Trophoblast cell (in vitro differentiated cells and primary cell): ENCODE results near the gene HOXB6.

Source experiments
- DNase-seq, 2 donors: peaks; one replicate each; pipeline ENCODE4 v3.0.0-alpha.2; 2016
- H2AFZ ChIP-seq: 2 replicates; pipeline ENCODE4 v1.6.1; 2013; ENCODE audit warnings: low read length, moderate library complexity, mild to moderate bottlenecking; ENCODE audit not compliant: insufficient read depth, poor library complexity
- H2AK5ac ChIP-seq: 2 replicates; pipeline ENCODE4 v1.6.1; 2013; ENCODE audit warnings: mild to moderate bottlenecking, low read length
- H2BK120ac ChIP-seq: 2 replicates; pipeline ENCODE4 v1.6.1; 2013; ENCODE audit warnings: low read length, mild to moderate bottlenecking, moderate library complexity; ENCODE audit not compliant: insufficient read depth, poor library complexity
- H2BK12ac ChIP-seq: 2 replicates; pipeline ENCODE4 v1.6.1; 2013; ENCODE audit warnings: mild to moderate bottlenecking, low read length, moderate library complexity
- H2BK5ac ChIP-seq: 2 replicates; pipeline ENCODE4 v1.6.1; 2013; ENCODE audit warnings: low read length, low read depth, moderate library complexity, mild to moderate bottlenecking; ENCODE audit not compliant: poor library complexity
- H3K14ac ChIP-seq: 2 replicates; pipeline ENCODE4 v1.6.1; 2013; ENCODE audit warnings: mild to moderate bottlenecking, low read length
- H3K18ac ChIP-seq: 2 replicates; pipeline ENCODE4 v1.6.1; 2013; ENCODE audit warnings: mild to moderate bottlenecking, low read length
- H3K23ac ChIP-seq: 2 replicates; pipeline ENCODE4 v1.6.1; 2013; ENCODE audit warnings: low read length
- H3K27ac ChIP-seq: 2 replicates; pipeline ENCODE4 v1.5.1; 2013; ENCODE audit warnings: low read depth, mild to moderate bottlenecking, inconsistent platforms, low read length, moderate library complexity
- H3K27me3 ChIP-seq: 2 replicates; pipeline ENCODE4 v1.6.1; 2013; ENCODE audit warnings: inconsistent platforms, mild to moderate bottlenecking, low read length, moderate library complexity; ENCODE audit not compliant: insufficient read depth
- H3K36me3 ChIP-seq, 2 experiments: 1 replicate in 1 of 2; 2 replicates in 1 of 2; pipeline ENCODE4 v1.6.1; 2013; ENCODE audit warnings: low read length in 2 of 2, mild to moderate bottlenecking in 2 of 2, moderate library complexity in 1 of 2; ENCODE audit not compliant: insufficient read depth in 2 of 2, control insufficient read depth in 1 of 2
- H3K4ac ChIP-seq: 2 replicates; pipeline ENCODE4 v1.6.1; 2013; ENCODE audit warnings: low read depth, mild to moderate bottlenecking, low read length, moderate library complexity
- H3K4me1 ChIP-seq, 2 experiments: 1 replicate in 1 of 2; 2 replicates in 1 of 2; pipeline ENCODE4 v1.6.1; 2013; ENCODE audit warnings: low read length in 2 of 2, mild to moderate bottlenecking in 2 of 2, moderate library complexity in 1 of 2; ENCODE audit not compliant: insufficient read depth in 2 of 2, control insufficient read depth in 1 of 2
- H3K4me2 ChIP-seq: 2 replicates; pipeline ENCODE4 v1.6.1; 2013; ENCODE audit warnings: inconsistent platforms, mild to moderate bottlenecking, low read length, moderate library complexity
- H3K4me3 ChIP-seq: 2 replicates; pipeline ENCODE4 v1.5.1; 2013; ENCODE audit warnings: mild to moderate bottlenecking, low read depth, low read length, inconsistent platforms
- H3K79me1 ChIP-seq: one replicate; pipeline ENCODE4 v1.6.1; 2013; ENCODE audit warnings: low read length
- H3K79me2 ChIP-seq: 2 replicates; pipeline ENCODE4 v1.6.1; 2013; ENCODE audit warnings: low read length, mild to moderate bottlenecking; ENCODE audit not compliant: control insufficient read depth, insufficient read depth, poor library complexity
- H3K9ac ChIP-seq: 2 replicates; pipeline ENCODE4 v1.6.1; 2013; ENCODE audit warnings: mild to moderate bottlenecking, low read length
- H3K9me3 ChIP-seq: 2 replicates; pipeline ENCODE4 v1.6.1; 2013; ENCODE audit warnings: low read depth, mild to moderate bottlenecking, control low read depth, inconsistent platforms, low read length; ENCODE audit not compliant: insufficient read depth
- H4K12ac ChIP-seq: 2 replicates; pipeline ENCODE4 v1.6.1; 2013; ENCODE audit warnings: low read depth, mild to moderate bottlenecking, low read length, moderate library complexity
- H4K8ac ChIP-seq: 2 replicates; pipeline ENCODE4 v1.6.1; 2013; ENCODE audit warnings: low read depth, mild to moderate bottlenecking, low read length, moderate library complexity
- H4K91ac ChIP-seq: one replicate; pipeline ENCODE4 v1.6.1; 2013; ENCODE audit warnings: low read depth, mild to moderate bottlenecking, low read length, moderate library complexity
- WGBS: extraction: QIAGEN DNeasy Blood & Tissue Kit; methylation state at CpG from one replicate; pipeline ENCODE4 v1.1.7; 2013; ENCODE audit warnings: missing lambda C conversion rate; ENCODE audit not compliant: insufficient read length, insufficient coverage; ENCODE audit errors: extremely low coverage; 5-methylcytosine and 5-hydroxymethylcytosine counted together

HOXB6 gene

GRCh38 chr17:48597528-48597777, 7.3 kb downstream of the HOXB6 start:
- Histone ChIP-seq H3K9ac (peak overlapping the region; percentile 62), H3K14ac (peak overlapping the region; percentile 19), H3K79me2 (peaks cover 11% of the 10 kb centered on the region), H3K4me1 (peaks cover 34 to 53% of the 10 kb centered on the region in 2 experiments), H2AFZ (peak overlapping the region; percentile 49), H2BK12ac (no peak overlapping the region), H3K4me2 (peak overlapping the region; percentile 84), H3K9me3 (no peaks in the 10 kb centered on the region), H3K27ac (peak overlapping the region; percentile 35), H2BK5ac (peak overlapping the region; percentile 28), H3K4ac (peak overlapping the region; percentile 31), H3K79me1 (peaks cover 32% of the 10 kb centered on the region), H4K12ac (peak overlapping the region; percentile 3), H4K91ac (peak overlapping the region; percentile 84), H2BK120ac (peak overlapping the region; percentile 29), H3K36me3 (peaks cover 3 to 10% of the 10 kb centered on the region in 2 experiments), H3K27me3 (peaks cover 10% of the 10 kb centered on the region), H3K4me3 (peak overlapping the region; percentile 70), H4K8ac (peak overlapping the region; percentile 75), H3K18ac (peak overlapping the region; percentile 50), H3K23ac (no peak overlapping the region), H2AK5ac (no peak overlapping the region)
- no CpG with 5 or more reads among the region's 16 CpGs for WGBS
- no peak for DNase-seq

DNA sequence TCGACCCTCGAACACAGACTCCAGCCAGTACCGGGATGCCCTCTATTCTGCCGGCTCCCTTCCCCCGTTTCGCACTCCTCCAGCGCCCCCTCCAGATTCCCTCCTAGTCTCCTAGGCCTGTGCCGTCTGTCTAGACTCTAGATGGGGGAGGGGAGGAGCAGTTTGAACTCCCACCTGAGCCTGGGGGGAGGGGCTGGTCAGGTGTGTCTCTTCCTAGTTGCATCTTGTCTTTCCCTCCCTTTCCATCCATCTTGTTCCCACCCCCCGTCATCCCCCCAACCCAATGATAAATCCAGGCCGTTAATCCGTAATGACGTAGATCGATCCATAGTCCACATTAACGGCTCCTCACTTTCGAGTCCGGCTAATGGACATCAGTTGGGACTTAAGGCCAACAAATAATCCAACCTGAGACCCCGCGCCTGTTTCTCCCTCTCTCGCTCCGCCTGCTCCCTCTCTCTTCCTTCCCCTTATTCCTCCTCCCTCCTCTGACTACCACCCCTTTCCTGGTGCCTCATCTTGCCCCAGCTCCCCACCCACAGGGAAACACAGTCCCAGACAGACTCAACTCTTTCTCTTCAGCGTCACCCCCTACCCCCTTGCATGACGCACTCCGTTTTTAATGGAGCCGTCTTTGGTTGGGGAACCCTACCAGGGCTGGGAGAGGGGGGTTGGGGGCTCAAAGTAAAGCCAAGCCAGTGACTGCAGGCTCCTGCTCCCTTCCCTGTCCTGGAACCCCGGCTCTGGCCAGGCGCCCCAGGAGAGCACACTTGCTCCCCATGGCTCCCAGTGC, 7.9 kb downstream of the HOXB6 start:
- Histone ChIP-seq H3K18ac (peak overlapping the region; percentile 50), H3K27me3 (peaks cover 9% of the 10 kb centered on the region), H3K4ac (peak overlapping the region; percentile 31), H2BK12ac (peak overlapping the region; percentile 9), H4K12ac (peak overlapping the region; percentile 3), H3K4me2 (peak overlapping the region; percentile 84), H3K79me1 (peaks cover 32% of the 10 kb centered on the region), H2AFZ (peak overlapping the region; percentile 49), H2BK120ac (peak overlapping the region; percentile 2), H2BK5ac (peak overlapping the region; percentile 28), H3K27ac (peak overlapping the region; percentile 35), H3K14ac (peak overlapping the region; percentile 19), H3K4me3 (peak overlapping the region; percentile 70), H2AK5ac (no peak overlapping the region), H4K8ac (peak overlapping the region; percentile 75), H3K79me2 (peaks cover 11% of the 10 kb centered on the region), H3K4me1 (peaks cover 34 to 53% of the 10 kb centered on the region in 2 experiments), H3K36me3 (peaks cover 3 to 10% of the 10 kb centered on the region in 2 experiments), H3K23ac (no peak overlapping the region), H3K9ac (peak overlapping the region; percentile 18), H3K9me3 (no peaks in the 10 kb centered on the region), H4K91ac (peak overlapping the region; percentile 84)
- no peak for DNase-seq
- no CpG with 5 or more reads among the region's 26 CpGs for WGBS

GRCh38 chr17:48596000-48596734, 8.6 kb downstream of the HOXB6 start:
- WGBS = no CpG with 5 or more reads among the region's 54 CpGs
- H3K27ac ChIP-seq = no peak overlapping the region

GRCh38 chr17:48595278-48595999, 9.3 kb downstream of the HOXB6 start:
- Histone ChIP-seq H3K27ac (no peak overlapping the region), H3K4me2 (peak overlapping the region; percentile 84), H3K4me3 (no peak overlapping the region), H4K8ac (no peak overlapping the region), H3K14ac (no peak overlapping the region), H4K12ac (no peak overlapping the region), H2BK5ac (no peak overlapping the region), H2BK12ac (no peak overlapping the region), H2BK120ac (no peak overlapping the region), H3K23ac (no peak overlapping the region), H2AFZ (no peak overlapping the region), H4K91ac (peak overlapping the region; percentile 52), H3K9me3 (no peaks in the 10 kb centered on the region), H3K36me3 (peaks cover 3 to 10% of the 10 kb centered on the region in 2 experiments), H3K79me1 (peaks cover 29% of the 10 kb centered on the region), H3K4me1 (peaks cover 24 to 40% of the 10 kb centered on the region in 2 experiments), H3K9ac (no peak overlapping the region), H3K18ac (no peak overlapping the region), H3K79me2 (peaks cover 11% of the 10 kb centered on the region), H2AK5ac (peak overlapping the region; percentile 36), H3K4ac (no peak overlapping the region), H3K27me3 (peaks cover 3% of the 10 kb centered on the region)
- DNase-seq = no peak
- WGBS = no CpG with 5 or more reads among the region's 25 CpGs

More at GRCh38 chr17:48596000-48596734, 8.6 kb downstream of the HOXB6 start:
- no peaks in the 10 kb centered on the region for H3K9me3 ChIP-seq
- H2BK120ac ChIP-seq = peak overlapping the region; percentile 54
- H2AK5ac ChIP-seq = peak overlapping the region; percentile 36
- peak overlapping the region; percentile 9 for H4K12ac ChIP-seq
- peak overlapping the region; percentile 6 for H2BK12ac ChIP-seq
- H3K27me3 ChIP-seq = peaks cover 3% of the 10 kb centered on the region
- H4K8ac ChIP-seq = peak overlapping the region; percentile 31
- H3K36me3 ChIP-seq = peaks cover 3 to 10% of the 10 kb centered on the region in 2 experiments
- H4K91ac ChIP-seq = peak overlapping the region; percentile 52
- H2BK5ac ChIP-seq = no peak overlapping the region
- peak overlapping the region; percentile 84 for H3K4me2 ChIP-seq
- H3K9ac ChIP-seq = peak overlapping the region; percentile 0
- H3K79me2 ChIP-seq = peaks cover 11% of the 10 kb centered on the region
- peak overlapping the region; percentile 62 for H3K14ac ChIP-seq
- peak overlapping the region; percentile 8 for H3K18ac ChIP-seq
- H3K23ac ChIP-seq = no peak overlapping the region
- H2AFZ ChIP-seq = no peak overlapping the region
- H3K4me1 ChIP-seq = peaks cover 28 to 47% of the 10 kb centered on the region in 2 experiments
- H3K4ac ChIP-seq = peak overlapping the region; percentile 21
- DNase-seq = no peak
- H3K79me1 ChIP-seq = peaks cover 30% of the 10 kb centered on the region
- H3K4me3 ChIP-seq = peak overlapping the region; percentile 70
